Osteoblast (primary cell): ENCODE data around the gene FAM181B. TPM values are rescaled to one million over a fixed set of nuclear protein-coding genes. Genes with fewer than 3 reads are reported as not detected.
A peak's percentile ranks its signal among the peaks of the same experiment; 100 is the strongest.

Experiments used
- DNase-seq: peaks from one replicate; pipeline ENCODE4 v3.0.0; 2011; ENCODE audit warnings: low spot score, mixed read lengths; ENCODE audit not compliant: insufficient read length; ENCODE audit errors: missing footprints
- H2AFZ ChIP-seq: 2 replicates; pipeline ENCODE4 v1.6.0; 2011; ENCODE audit warnings: mild to moderate bottlenecking, low read length
- H3K27ac ChIP-seq: 2 replicates; pipeline ENCODE4 v1.5.1; 2011; ENCODE audit warnings: mild to moderate bottlenecking, low read depth, low read length, moderate library complexity
- H3K27me3 ChIP-seq: 2 replicates; pipeline ENCODE4 v1.6.0; 2012; ENCODE audit warnings: mild to moderate bottlenecking, control low read depth, inconsistent platforms, low read length, moderate library complexity; ENCODE audit not compliant: insufficient read depth
- H3K36me3 ChIP-seq: 2 replicates; pipeline ENCODE4 v1.5.1; 2011; ENCODE audit warnings: mild to moderate bottlenecking, low read length, control low read depth, moderate library complexity; ENCODE audit not compliant: insufficient read depth
- H3K4me1 ChIP-seq: 2 replicates; pipeline ENCODE4 v1.5.1; 2011; ENCODE audit warnings: mild to moderate bottlenecking, low read length, control low read depth, moderate library complexity; ENCODE audit not compliant: insufficient read depth
- H3K4me2 ChIP-seq: 2 replicates; pipeline ENCODE4 v1.6.0; 2011; ENCODE audit warnings: mild to moderate bottlenecking, low read length; ENCODE audit not compliant: insufficient read depth
- H3K4me3 ChIP-seq: fragments of 200-600 bp; sonication (generic); 3 replicates; pipeline ENCODE4 v1.5.1; 2012; ENCODE audit warnings: mild to moderate bottlenecking, low read length, inconsistent platforms; ENCODE audit not compliant: insufficient read depth
- H3K79me2 ChIP-seq: 2 replicates; pipeline ENCODE4 v1.6.0; 2012; ENCODE audit warnings: mild to moderate bottlenecking, low read length, control low read depth, inconsistent platforms; ENCODE audit not compliant: insufficient read depth
- H3K9me3 ChIP-seq: 2 replicates; pipeline ENCODE4 v1.5.1; 2011; ENCODE audit warnings: low read depth, low read length, control low read depth
- H4K20me1 ChIP-seq: 2 replicates; pipeline ENCODE4 v1.6.0; 2012; ENCODE audit warnings: mild to moderate bottlenecking, low read length, control low read depth; ENCODE audit not compliant: insufficient read depth
- total RNA-seq: library from RNA; depleted of rRNA; stranded (reverse); fragments of >200 nt; gene quantifications from 2 replicates; pipeline ENCODE4 v1.2.3, GENCODE V29; 2012
- TF ChIP-seq, protein P1 (sequence below): IDR thresholded peaks from 2 replicates; pipeline ENCODE4 v1.5.1; 2011; ENCODE audit warnings: mild to moderate bottlenecking, low read depth, low read length, moderate library complexity; ENCODE audit errors: extremely low read depth

FAM181B gene
- total RNA-seq, 1 donor: under 0.01 TPM

DNA sequence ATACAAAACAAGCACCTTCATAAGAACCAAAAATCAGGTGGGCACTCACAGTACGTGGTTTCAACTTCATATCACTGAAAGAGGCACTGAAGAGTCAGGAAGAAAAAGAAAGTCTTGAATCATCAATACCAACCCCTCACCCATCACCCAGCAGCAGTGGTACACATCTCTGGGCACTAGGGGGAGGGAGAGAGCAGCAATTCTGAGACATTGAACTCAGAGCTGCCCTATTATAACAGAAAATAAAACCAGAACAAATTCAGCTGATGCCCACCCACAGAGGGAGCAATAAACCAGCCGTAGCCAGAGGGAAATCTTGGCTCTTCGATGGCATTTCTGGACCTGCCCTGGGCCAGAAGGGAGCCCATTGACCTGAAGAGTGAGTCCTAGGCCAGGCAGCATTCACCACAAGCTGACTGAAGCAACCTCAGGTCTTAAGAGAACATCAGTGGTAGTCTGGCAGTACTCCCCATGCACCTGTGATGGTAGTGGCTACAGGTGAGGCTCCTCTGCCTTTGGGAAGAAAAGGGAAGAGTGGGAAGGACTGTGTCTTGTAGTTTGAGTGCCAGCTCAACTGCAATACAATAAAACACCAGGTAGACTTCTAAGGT, 42.2 kb upstream of the FAM181B start:
- H3K36me3 ChIP-seq: no peaks in the 10 kb centered on the region
- TF ChIP-seq, protein P1, sequence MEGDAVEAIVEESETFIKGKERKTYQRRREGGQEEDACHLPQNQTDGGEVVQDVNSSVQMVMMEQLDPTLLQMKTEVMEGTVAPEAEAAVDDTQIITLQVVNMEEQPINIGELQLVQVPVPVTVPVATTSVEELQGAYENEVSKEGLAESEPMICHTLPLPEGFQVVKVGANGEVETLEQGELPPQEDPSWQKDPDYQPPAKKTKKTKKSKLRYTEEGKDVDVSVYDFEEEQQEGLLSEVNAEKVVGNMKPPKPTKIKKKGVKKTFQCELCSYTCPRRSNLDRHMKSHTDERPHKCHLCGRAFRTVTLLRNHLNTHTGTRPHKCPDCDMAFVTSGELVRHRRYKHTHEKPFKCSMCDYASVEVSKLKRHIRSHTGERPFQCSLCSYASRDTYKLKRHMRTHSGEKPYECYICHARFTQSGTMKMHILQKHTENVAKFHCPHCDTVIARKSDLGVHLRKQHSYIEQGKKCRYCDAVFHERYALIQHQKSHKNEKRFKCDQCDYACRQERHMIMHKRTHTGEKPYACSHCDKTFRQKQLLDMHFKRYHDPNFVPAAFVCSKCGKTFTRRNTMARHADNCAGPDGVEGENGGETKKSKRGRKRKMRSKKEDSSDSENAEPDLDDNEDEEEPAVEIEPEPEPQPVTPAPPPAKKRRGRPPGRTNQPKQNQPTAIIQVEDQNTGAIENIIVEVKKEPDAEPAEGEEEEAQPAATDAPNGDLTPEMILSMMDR: peak; percentile 94
- H3K27me3 ChIP-seq: no peaks in the 10 kb centered on the region
- peak; percentile 65 for DNase-seq
- H3K27ac ChIP-seq: no peak overlapping the region
- H3K4me1 ChIP-seq: no peaks in the 10 kb centered on the region
- H3K79me2 ChIP-seq: no peaks in the 10 kb centered on the region
- H3K4me3 ChIP-seq: peak overlapping the region; percentile 59
- H4K20me1 ChIP-seq: no peaks in the 10 kb centered on the region
- no peaks in the 10 kb centered on the region for H3K9me3 ChIP-seq
- H3K4me2 ChIP-seq: peak overlapping the region; percentile 60
- H2AFZ ChIP-seq: peak overlapping the region; percentile 69

DNA sequence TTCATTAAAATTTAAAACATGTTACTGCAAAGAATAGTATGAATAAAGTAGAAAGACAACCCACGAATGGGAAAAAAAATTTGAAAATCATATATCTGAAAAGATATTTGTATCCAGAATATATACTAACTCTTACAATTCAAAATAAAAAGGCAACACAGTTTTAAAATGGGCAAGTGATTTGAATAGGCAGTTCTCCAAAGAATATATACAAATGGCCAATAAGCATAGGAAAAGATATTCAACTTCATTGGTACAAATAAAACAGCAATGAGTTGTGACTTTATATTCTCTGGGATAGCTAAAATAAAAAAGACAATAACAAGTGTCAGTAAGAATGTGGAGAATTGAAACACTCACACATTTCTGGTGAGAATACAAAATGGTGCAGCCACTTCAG, 41.6 kb upstream of the FAM181B start:
- Histone ChIP-seq H3K9me3 (no peaks in the 10 kb centered on the region), H3K4me3 (peak overlapping the region; percentile 59), H3K27me3 (no peaks in the 10 kb centered on the region), H3K36me3 (no peaks in the 10 kb centered on the region), H3K4me2 (peak overlapping the region; percentile 60), H2AFZ (peak overlapping the region; percentile 69), H4K20me1 (no peaks in the 10 kb centered on the region), H3K4me1 (no peaks in the 10 kb centered on the region), H3K79me2 (no peaks in the 10 kb centered on the region), H3K27ac (no peak overlapping the region)
- TF ChIP-seq, protein P1: no peak
- DNase-seq: no peak

DNA sequence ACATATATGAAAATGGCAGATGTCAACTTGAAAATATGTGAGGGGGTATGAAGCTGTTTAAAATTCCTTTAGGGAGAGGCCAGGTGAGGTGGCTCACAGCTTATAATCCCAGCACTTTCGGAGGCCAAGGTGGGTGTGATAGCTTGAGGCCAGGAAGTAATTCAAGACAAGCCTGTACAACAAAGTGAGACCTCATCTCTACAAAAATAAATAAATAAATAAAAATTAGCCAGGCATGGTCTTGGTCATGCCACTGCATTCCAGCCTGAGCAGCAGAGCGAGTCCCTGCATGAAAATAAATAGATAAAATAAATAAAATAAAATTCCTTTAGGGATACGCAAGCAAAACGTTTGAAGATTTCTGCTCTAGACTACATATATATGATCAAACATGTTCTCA, 38.1 kb upstream of the FAM181B start:
- Histone ChIP-seq H3K4me2 (no peak overlapping the region), H4K20me1 (no peaks in the 10 kb centered on the region), H3K36me3 (no peaks in the 10 kb centered on the region), H3K4me1 (no peaks in the 10 kb centered on the region), H3K4me3 (no peak overlapping the region), H3K9me3 (no peaks in the 10 kb centered on the region), H3K79me2 (no peaks in the 10 kb centered on the region), H3K27ac (no peak overlapping the region), H3K27me3 (no peaks in the 10 kb centered on the region), H2AFZ (no peak overlapping the region)
- TF ChIP-seq, protein P1: no peak
- DNase-seq: no peak

DNA sequence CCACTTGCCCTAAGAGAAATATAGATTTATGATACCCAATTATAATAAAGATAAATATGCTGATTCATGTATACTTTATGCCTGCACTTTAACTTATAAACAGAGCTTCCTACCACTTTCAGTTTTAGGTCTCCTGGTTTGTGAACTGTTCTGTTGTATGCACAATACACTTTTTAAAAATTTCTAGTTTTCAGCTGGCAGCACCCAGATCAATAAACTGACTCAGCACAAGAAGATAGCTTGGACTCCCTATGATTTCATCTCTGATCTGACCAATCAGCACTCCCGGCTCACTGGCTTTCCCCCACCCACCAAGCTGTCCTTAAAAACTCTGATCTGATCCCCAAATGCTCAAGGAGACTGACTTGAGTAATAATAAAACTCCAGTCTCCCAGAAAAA, 33.5 kb upstream of the FAM181B start:
- TF ChIP-seq, protein P1: no peak
- DNase-seq: no peak
- H3K4me2 ChIP-seq: no peak overlapping the region
- H3K79me2 ChIP-seq: no peaks in the 10 kb centered on the region
- no peak overlapping the region for H3K27ac ChIP-seq
- H3K9me3 ChIP-seq: no peaks in the 10 kb centered on the region
- H3K4me3 ChIP-seq: no peak overlapping the region
- H3K36me3 ChIP-seq: no peaks in the 10 kb centered on the region
- no peak overlapping the region for H2AFZ ChIP-seq
- H3K27me3 ChIP-seq: no peaks in the 10 kb centered on the region
- no peaks in the 10 kb centered on the region for H3K4me1 ChIP-seq
- no peaks in the 10 kb centered on the region for H4K20me1 ChIP-seq
